B cell (primary cell): ENCODE results near the gene SMLR1. TPM values are rescaled to one million over a fixed set of nuclear protein-coding genes. Genes with fewer than 3 reads are reported as not detected.

ENCODE experiments used
- ATAC-seq: fragments of 200-7000 bp; cut with Tn5 transposase; one replicate; pipeline ENCODE4 v1.10.0; 2021; ENCODE audit warnings: low read depth, mild to moderate bottlenecking, moderate number of reproducible peaks, moderate library complexity
- CTCF ChIA-PET: fragments of 350-600 bp; sonication (Branson Sonifier 250); formaldehyde crosslinking; loops from one replicate; lab custom pipeline; 2021; ENCODE audit warnings: antibody characterized with exemption, inconsistent platforms; lab: Charles Lee
- POLR2A ChIA-PET: fragments of 350-600 bp; sonication (Branson Sonifier 250); formaldehyde crosslinking; loops from one replicate; lab custom pipeline; 2021; ENCODE audit warnings: antibody characterized with exemption; lab: Charles Lee
- DNase-seq: peaks from one replicate; pipeline ENCODE4 v3.0.0; 2013
- H2AFZ ChIP-seq: 2 replicates; pipeline ENCODE4 v1.6.1; 2012; ENCODE audit warnings: mild to moderate bottlenecking, low read depth, low read length; ENCODE audit not compliant: insufficient read depth, poor library complexity, severe bottlenecking
- H3K27ac ChIP-seq, 2 donors: 1 replicate in 1 of 2; 2 replicates in 1 of 2; pipeline ENCODE4 v1.5.1; 2012 to 2013; ENCODE audit warnings: low read length in 2 of 2, mild to moderate bottlenecking in 2 of 2, moderate library complexity in 1 of 2
- H3K27me3 ChIP-seq, 4 experiments: fragments of 200-600 bp in 1 of 4; sonication (generic) in 1 of 4; replicated peaks in 1 of 4; 1 replicate in 2 of 4; 2 replicates in 2 of 4; pipeline versions ENCODE4 v1.6.1 to v1.7.0; 2013 to 2016; ENCODE audit warnings: low read length in 3 of 4, mild to moderate bottlenecking in 2 of 4, mixed read lengths in 1 of 4, moderate library complexity in 1 of 4; ENCODE audit not compliant: insufficient read depth in 4 of 4, control insufficient read depth in 3 of 4; ENCODE audit errors: control extremely low read depth in 1 of 4
- H3K36me3 ChIP-seq, 2 experiments: replicated peaks in 1 of 2; 1 replicate in 1 of 2; 2 replicates in 1 of 2; pipeline versions ENCODE4 v1.6.1 to v1.7.1; 2013; ENCODE audit warnings: low read length in 1 of 2; ENCODE audit not compliant: insufficient read depth in 2 of 2, control insufficient read depth in 1 of 2; ENCODE audit errors: control extremely low read depth in 1 of 2, extremely low read depth in 1 of 2
- H3K4me1 ChIP-seq, 2 donors: fragments of 200-600 bp in 1 of 2; sonication (generic) in 1 of 2; 1 replicate in 1 of 2; 2 replicates in 1 of 2; pipeline versions ENCODE4 v1.5.1 to v1.6.1; 2013 to 2017; ENCODE audit warnings: low read length in 2 of 2; ENCODE audit not compliant: control insufficient read depth in 2 of 2, insufficient read depth in 2 of 2
- H3K4me2 ChIP-seq: replicated peaks from 2 replicates; pipeline ENCODE3; 2012; ENCODE audit warnings: mild to moderate bottlenecking, low read depth, low read length; ENCODE audit not compliant: poor library complexity, severe bottlenecking
- H3K4me3 ChIP-seq, 5 experiments: fragments of 200-600 bp in 1 of 5; sonication (generic) in 1 of 5; 1 replicate in 3 of 5; 2 replicates in 2 of 5; pipeline versions ENCODE4 v1.5.1 to v1.7.0; 2011 to 2016; ENCODE audit warnings: low read length in 4 of 5, mild to moderate bottlenecking in 4 of 5, low read depth in 2 of 5, control low read depth in 1 of 5, moderate library complexity in 1 of 5; ENCODE audit not compliant: insufficient read depth in 1 of 5; ENCODE audit errors: control extremely low read depth in 1 of 5, extremely low read depth in 1 of 5
- H3K79me2 ChIP-seq: fragments of 200-600 bp; sonication (generic); one replicate; pipeline ENCODE4 v1.6.0; 2016; ENCODE audit warnings: low read length; ENCODE audit not compliant: control insufficient read depth, insufficient read depth
- H3K9ac ChIP-seq: fragments of 200-600 bp; sonication (generic); 2 replicates; pipeline ENCODE4 v1.6.1; 2017; ENCODE audit warnings: mild to moderate bottlenecking, low read length, moderate library complexity
- H3K9me3 ChIP-seq, 3 donors: one replicate each; pipeline versions ENCODE4 v1.6.1 to v1.7.1; 2013; ENCODE audit warnings: low read length in 2 of 3; ENCODE audit not compliant: control insufficient read depth in 2 of 3, insufficient read depth in 1 of 3; ENCODE audit errors: control extremely low read depth in 1 of 3
- H4K20me1 ChIP-seq: 2 replicates; pipeline ENCODE4 v1.6.0; 2012; ENCODE audit warnings: mild to moderate bottlenecking, low read length; ENCODE audit not compliant: insufficient read depth, control insufficient read depth, poor library complexity, severe bottlenecking
- H3K27ac Mint-ChIP-seq: one replicate; pipeline ENCODE4 v1.8.0; 2021; ENCODE audit warnings: mixed read lengths
- H3K27me3 Mint-ChIP-seq: one replicate; pipeline ENCODE4 v1.8.0; 2021; ENCODE audit warnings: mixed read lengths
- H3K4me1 Mint-ChIP-seq: one replicate; pipeline ENCODE4 v1.8.0; 2021; ENCODE audit warnings: mixed read lengths
- H3K4me3 Mint-ChIP-seq: one replicate; pipeline ENCODE4 v1.8.0; 2021; ENCODE audit warnings: mixed read lengths
- H3K9me3 Mint-ChIP-seq: one replicate; pipeline ENCODE4 v1.8.0; 2022; ENCODE audit warnings: mixed read lengths; ENCODE audit not compliant: insufficient read depth
- EZH2 ChIP-seq: IDR thresholded peaks from 2 replicates; pipeline ENCODE4 v1.6.1; 2012; ENCODE audit warnings: borderline replicate concordance, low read depth, mild to moderate bottlenecking, moderate library complexity, low read length; ENCODE audit not compliant: insufficient read depth, poor library complexity, severe bottlenecking
- WGBS: methylation state at CpG from one replicate; pipeline ENCODE4 v1.1.5; 2013; ENCODE audit warnings: missing lambda C conversion rate; ENCODE audit not compliant: insufficient coverage; 5-methylcytosine and 5-hydroxymethylcytosine counted together
- intact Hi-C: fragments of 100-400 bp; cut with micrococcal nuclease; formaldehyde crosslinking; loops from one replicate; pipeline ENCODE4 v1.10.0; 2022
- polyA plus RNA-seq: library from polyadenylated mRNA; depleted of rRNA; stranded (reverse); fragments of >200 nt; gene quantifications from 2 replicates; pipeline ENCODE4 v1.2.3, GENCODE V29; 2012
- total RNA-seq, 2 donors: library from RNA; stranded (reverse); fragments of 120-200 nt in 1 of 2; gene quantifications; 1 replicate in 1 of 2; 2 replicates in 1 of 2; pipeline versions ENCODE4 v1.2.3 to v1.2.4, GENCODE V29; 2013 to 2022
- TF ChIP-seq, protein P1 (sequence below): fragments of 200-600 bp; IDR thresholded peaks from one replicate; pipeline ENCODE4 v1.8.0; 2022; ENCODE audit warnings: antibody characterized with exemption, mild to moderate bottlenecking

Gene SMLR1
- total and polyA plus RNA-seq, 2 donors (not counting 1 experiment from before 2014, with no cell fraction given): not detected

DNA sequence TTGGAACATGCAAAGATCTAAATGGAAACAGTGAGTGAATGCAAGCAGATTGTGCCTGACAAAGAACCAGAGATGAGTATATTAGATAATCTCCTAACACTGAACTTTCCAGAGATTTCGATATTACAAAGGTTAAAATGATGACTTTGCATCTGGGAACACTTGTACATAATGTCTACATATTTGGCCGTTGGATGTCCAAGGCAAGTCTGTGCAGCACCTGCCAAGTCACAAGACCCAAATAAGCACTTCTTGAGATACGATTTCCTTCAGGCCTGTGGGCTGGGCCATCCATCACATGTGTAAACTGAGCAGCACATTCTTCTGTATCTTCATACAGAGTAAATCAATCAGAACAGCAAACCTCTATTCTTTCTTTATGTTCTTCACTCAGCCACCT, 32.5 kb upstream of the SMLR1 start:
- 86% methylated on average over 2 of the region's 3 CpGs for WGBS
- H3K4me1 Mint-ChIP-seq: no peaks in the 10 kb centered on the region
- no peak overlapping the region for H3K4me2 ChIP-seq
- H3K27ac ChIP-seq: no peak overlapping the region
- H3K4me1 ChIP-seq: no peaks in the 10 kb centered on the region
- peaks cover 3% of the 10 kb centered on the region for H3K9me3 Mint-ChIP-seq
- intact Hi-C loops: no loop called here
- H3K79me2 ChIP-seq: no peaks in the 10 kb centered on the region
- CTCF ChIA-PET: no interaction called here
- POLR2A ChIA-PET: no interaction called here
- DNase-seq (no peak), ATAC-seq (no peak)
- no peaks in the 10 kb centered on the region for H3K36me3 ChIP-seq
- H3K4me3 ChIP-seq: no peak overlapping the region
- no peak overlapping the region for H2AFZ ChIP-seq
- H3K27me3 ChIP-seq: no peaks in the 10 kb centered on the region
- peaks cover 3% of the 10 kb centered on the region for H3K27me3 Mint-ChIP-seq
- no peak overlapping the region for H3K27ac Mint-ChIP-seq
- no peak overlapping the region for H3K4me3 Mint-ChIP-seq
- no peak overlapping the region for H3K9ac ChIP-seq
- TF ChIP-seq EZH2: no peak
- TF ChIP-seq, protein P1, sequence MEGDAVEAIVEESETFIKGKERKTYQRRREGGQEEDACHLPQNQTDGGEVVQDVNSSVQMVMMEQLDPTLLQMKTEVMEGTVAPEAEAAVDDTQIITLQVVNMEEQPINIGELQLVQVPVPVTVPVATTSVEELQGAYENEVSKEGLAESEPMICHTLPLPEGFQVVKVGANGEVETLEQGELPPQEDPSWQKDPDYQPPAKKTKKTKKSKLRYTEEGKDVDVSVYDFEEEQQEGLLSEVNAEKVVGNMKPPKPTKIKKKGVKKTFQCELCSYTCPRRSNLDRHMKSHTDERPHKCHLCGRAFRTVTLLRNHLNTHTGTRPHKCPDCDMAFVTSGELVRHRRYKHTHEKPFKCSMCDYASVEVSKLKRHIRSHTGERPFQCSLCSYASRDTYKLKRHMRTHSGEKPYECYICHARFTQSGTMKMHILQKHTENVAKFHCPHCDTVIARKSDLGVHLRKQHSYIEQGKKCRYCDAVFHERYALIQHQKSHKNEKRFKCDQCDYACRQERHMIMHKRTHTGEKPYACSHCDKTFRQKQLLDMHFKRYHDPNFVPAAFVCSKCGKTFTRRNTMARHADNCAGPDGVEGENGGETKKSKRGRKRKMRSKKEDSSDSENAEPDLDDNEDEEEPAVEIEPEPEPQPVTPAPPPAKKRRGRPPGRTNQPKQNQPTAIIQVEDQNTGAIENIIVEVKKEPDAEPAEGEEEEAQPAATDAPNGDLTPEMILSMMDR: no peak
- H3K9me3 ChIP-seq: no peaks in the 10 kb centered on the region
- H4K20me1 ChIP-seq: no peaks in the 10 kb centered on the region

DNA sequence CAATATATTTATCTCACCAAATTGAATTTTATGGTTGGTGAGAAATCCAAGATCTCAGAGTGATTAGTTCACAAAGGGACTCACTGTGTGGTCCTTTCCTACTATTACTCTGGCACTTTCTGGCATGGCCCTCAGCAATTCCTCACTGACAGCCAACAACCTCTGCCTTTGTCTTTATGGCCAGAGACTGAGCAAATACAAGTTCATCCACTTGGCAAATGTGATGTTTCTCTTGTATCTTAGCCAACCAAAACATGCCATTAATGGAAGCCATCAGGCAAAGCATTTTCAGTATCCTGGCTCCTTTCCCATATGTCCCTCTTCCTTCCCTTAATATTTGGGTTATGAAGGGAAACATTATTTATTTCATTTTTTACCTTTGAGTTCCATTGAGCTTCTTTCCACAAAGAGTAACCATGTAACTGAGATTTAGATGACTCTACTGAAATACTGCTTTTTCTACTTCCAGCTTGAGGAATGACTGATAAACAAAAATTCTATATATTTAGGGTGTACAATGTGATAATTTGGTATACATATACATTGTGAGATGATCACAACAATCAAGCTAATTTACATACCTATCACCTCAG, 30.8 kb upstream of the SMLR1 start:
- ATAC-seq: no peak
- POLR2A ChIA-PET: no interaction called here
- H3K4me1 ChIP-seq: no peaks in the 10 kb centered on the region

More for the DNA sequence above, 30.8 kb upstream of the SMLR1 start:
- intact Hi-C loops: no loop called here
- no peaks in the 10 kb centered on the region for H3K4me1 Mint-ChIP-seq
- Histone ChIP-seq H3K9ac (no peak overlapping the region), H3K4me2 (no peak overlapping the region), H3K27ac (no peak overlapping the region), H3K27me3 (no peaks in the 10 kb centered on the region), H3K9me3 (peaks cover 0 to under 1% (median 0%) of the 10 kb centered on the region in 3 donors), H3K4me3 (no peak overlapping the region), H3K36me3 (no peaks in the 10 kb centered on the region), H2AFZ (no peak overlapping the region), H4K20me1 (no peaks in the 10 kb centered on the region), H3K79me2 (no peaks in the 10 kb centered on the region)
- H3K4me3 Mint-ChIP-seq: no peak overlapping the region
- H3K9me3 Mint-ChIP-seq: peaks cover 3% of the 10 kb centered on the region
- no peak for DNase-seq
- CTCF ChIA-PET: no interaction called here
- peaks cover 3% of the 10 kb centered on the region for H3K27me3 Mint-ChIP-seq
- TF ChIP-seq, protein P1: no peak
- no peak for TF ChIP-seq EZH2
- H3K27ac Mint-ChIP-seq: no peak overlapping the region
